Hematopoietic multipotent progenitor cell (in vitro differentiated cells): ENCODE results near the gene BMAL2. TPM values are rescaled to one million over a fixed set of nuclear protein-coding genes. Genes with fewer than 3 reads are reported as not detected.

Experiments used
- DNase-seq, 3 donors: peaks; one replicate each; pipeline ENCODE4 v3.0.0-alpha.2; 2011 to 2015; ENCODE audit warnings: low read depth in 2 of 3, low spot score in 2 of 3
- total RNA-seq: library from RNA; depleted of rRNA; stranded (reverse); fragments of >200 nt; gene quantifications from one replicate; pipeline ENCODE4 v1.2.3, GENCODE V29; 2012

Gene BMAL2
- total RNA-seq, 1 donor: 4.0 TPM

DNA sequence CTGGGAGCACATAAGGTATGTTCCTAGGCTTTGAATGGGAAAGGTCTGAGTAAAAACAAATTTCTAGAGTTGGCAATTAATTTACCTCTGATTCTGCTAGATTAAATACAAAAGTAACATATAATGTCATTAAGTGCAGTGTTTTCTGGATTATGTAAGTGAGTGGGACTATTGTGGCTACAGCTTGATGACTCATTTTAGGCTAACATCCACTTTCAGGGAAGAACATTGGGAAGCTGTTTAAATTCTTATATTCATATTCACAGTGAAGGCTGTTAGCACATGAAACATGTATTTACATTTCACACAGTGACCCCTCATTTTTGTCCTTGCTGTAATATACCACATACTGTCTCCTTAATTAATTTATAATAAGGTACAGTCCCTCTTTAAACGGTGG is 13.2 kb upstream of the BMAL2 start:
- no peak for DNase-seq

GRCh38 chr12:27319848-27320247 is 12.8 kb upstream of the BMAL2 start:
- no peak for DNase-seq

- no peak for DNase-seq
These were observed 8.1 kb upstream of the BMAL2 start for GRCh38 chr12:27324530-27324929.

DNA sequence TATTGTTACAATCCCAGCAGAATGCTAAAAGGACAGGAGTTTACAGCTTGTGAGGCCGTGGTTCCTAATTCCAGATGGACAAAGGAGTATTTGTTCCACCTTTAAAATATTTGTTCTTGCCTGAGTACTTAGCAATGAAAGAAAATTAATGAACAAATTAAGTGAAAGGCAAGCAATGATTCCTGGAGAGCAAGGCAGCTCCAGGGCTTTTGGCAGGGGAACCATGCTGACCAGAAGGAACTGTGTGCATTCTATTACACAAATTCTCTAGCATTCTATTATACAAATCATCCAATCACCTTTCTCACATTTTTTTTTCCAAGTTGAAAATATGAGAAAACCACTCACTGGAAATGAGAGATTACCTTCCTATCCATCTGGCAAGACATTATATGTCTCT is 1.8 kb upstream of the BMAL2 start:
- no peak for DNase-seq

- DNase-seq: peak in 2 of 3 donors; percentile 56 to 74
These were observed 1.2 kb upstream of the BMAL2 start for GRCh38 chr12:27331291-27331926.

- DNase-seq: no peak
These were observed 710 bp upstream of the BMAL2 start for GRCh38 chr12:27331927-27332324.

DNA sequence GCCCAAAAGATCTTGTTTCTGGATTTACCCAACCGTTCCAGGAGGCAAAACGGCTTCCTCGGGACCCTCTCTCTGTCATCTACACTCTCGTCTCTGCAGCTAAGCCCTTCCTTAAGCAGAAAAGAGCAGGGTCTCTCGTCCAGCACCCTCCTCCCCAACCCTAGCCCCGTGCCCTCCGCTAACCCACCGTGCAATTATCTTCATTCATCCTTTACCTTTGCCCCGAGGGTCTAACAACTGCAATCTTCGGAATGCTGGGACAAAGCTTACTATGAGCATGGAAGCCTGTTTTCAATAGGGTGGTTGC is 276 bp upstream of the BMAL2 start:
- DNase-seq: no peak

DNA sequence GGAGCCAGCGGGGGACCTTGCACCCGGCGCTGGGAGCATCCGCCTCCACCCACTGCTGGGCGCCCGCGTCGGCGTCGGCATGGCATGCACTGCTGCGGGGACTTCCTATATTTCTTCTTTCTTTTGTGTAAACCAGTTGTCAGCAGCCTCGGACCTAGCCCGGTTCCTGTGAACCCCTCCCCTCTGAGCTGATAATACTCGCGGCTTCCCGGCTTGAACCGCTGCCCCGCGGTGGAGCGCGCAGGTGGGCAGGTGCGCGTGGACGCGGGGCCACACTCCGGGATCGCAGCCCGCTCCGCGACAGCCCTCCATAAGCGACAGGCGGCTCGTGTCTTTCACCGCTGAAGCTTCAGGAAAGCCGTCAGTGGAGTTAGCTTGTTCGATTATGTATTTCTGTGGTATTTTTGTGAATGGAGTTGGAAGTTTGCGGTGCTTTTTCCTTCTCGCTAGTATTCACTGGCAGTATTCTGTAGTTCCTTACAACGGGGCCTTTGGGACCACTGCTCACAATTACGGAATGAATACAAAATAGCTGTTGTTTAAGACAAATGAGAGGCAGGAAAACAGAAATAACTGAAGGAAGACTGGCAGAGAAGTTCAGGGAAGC is 870 bp downstream of the BMAL2 start:
- DNase-seq: peak in 2 of 3 donors; percentile 47 to 56

DNA sequence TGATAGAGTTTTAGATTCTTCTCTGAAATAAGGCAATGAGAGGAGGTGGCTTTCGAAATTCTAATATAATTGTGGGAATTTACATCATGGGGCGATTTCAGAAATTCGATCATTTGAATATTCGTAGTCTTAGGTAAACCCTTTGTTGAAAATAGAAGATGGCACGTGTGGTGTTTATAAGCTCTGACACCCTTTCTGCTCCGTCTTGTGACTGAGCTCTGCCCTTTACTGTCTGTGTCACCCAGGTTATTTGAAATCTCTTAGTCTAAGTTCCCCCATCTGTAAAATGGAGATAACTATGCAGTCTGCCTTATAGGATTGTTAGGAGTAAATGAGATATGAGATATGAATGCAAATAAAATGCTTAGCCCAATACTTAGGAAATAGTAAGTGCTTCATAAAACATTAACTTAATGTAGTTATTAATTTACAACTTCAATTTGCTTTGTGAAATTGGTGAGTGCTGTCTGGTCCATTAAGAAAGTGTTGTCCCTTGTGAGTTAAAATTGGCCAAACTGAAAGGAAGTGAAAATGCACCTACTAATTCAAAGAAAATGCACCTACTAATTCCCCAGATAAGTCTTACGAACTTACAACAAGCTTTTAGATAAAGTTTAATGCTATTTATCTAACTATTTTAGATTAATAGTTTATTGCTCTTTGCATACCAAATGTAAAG is 1.5 kb downstream of the BMAL2 start:
- no peak for DNase-seq

- no peak for DNase-seq
These were observed 2.1 kb downstream of the BMAL2 start for GRCh38 chr12:27334721-27335082.

- DNase-seq: no peak
These were observed 3.0 kb downstream of the BMAL2 start for GRCh38 chr12:27335364-27336281.

- DNase-seq: no peak
These were observed 3.6 kb downstream of the BMAL2 start for GRCh38 chr12:27336282-27336653.

GRCh38 chr12:27337376-27337775 is 4.7 kb downstream of the BMAL2 start:
- DNase-seq: no peak

GRCh38 chr12:27338473-27338872 is 5.8 kb downstream of the BMAL2 start:
- DNase-seq: no peak

- DNase-seq: no peak
These were observed 8.3 kb downstream of the BMAL2 start for GRCh38 chr12:27340971-27341370.

DNA sequence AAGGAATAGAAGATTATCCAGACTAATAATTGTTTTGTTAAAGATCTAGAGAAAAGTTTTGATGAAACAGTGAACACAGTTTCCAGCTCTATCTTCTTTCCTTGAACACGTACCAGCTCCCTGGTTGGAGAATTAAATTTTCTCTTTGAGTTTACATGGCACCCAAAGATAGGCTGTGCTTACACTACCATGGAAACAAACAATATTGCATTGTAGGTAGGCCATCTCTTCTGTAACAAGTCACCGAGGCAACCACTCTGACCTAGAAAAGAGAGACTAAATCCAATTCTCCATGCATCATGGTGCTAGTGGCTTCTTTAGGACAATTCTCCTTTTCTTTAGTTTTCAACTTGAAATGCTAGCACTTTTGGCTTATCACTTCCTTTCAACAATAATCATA is 9.9 kb downstream of the BMAL2 start:
- no peak for DNase-seq

- DNase-seq: no peak
These were observed 10.8 kb downstream of the BMAL2 start for GRCh38 chr12:27343255-27344000.

- DNase-seq: no peak
These were observed 11.6 kb downstream of the BMAL2 start for GRCh38 chr12:27344246-27344645.

GRCh38 chr12:27344760-27345159 is 12.1 kb downstream of the BMAL2 start:
- DNase-seq: no peak

DNA sequence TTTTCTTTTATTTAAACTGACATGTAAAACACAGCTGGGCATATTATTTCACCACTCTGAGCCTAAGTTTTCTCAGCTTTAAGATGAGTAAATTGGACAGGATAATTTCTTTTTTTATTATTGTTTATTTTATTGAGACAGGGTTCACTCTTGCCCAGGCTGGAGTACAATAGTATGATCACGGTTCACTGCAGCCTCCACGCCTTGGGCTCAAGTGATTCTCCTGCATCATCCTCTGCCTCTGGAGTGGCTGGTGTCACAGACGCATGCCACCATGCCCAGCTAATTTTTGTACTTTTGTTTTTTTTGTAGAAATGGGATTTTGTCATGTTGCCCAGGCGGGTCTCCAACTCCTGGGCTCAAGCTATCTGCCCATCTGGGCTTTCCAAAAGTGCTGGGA is 12.7 kb downstream of the BMAL2 start:
- DNase-seq: no peak

DNA sequence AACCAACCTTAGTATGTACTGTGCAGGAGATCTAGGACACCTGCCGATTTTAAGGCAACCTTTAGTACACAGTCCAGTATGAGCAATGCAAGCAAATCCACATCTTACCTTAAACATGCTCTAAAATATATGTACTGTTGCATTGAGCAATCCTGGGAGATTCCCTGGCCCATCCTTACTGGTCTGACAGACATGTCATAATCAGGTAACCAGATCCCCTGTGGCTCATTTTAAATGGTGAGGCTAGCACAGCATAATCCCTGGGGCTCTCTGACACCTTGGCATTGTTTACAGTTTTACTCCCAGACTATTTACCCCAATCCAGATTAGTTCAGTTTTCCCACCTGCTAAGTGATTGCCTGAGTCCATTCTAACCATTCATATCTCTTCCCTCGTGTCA is 15.1 kb downstream of the BMAL2 start:
- no peak for DNase-seq
